Astrocyte of the spinal cord (primary cell): ENCODE results near the gene ARPIN.

ENCODE experiments used
- DNase-seq: peaks from one replicate; pipeline ENCODE4 v3.0.0; 2011; ENCODE audit warnings: low read depth, low spot score
- H3K4me3 ChIP-seq: 2 replicates; pipeline ENCODE4 v1.5.1; 2011; ENCODE audit warnings: low read depth, mild to moderate bottlenecking, low read length, moderate library complexity
- in situ Hi-C: cut with HindIII; loops from 2 replicates; pipeline ENCODE4 v1.10.0; 2017; ENCODE audit warnings: low sequenced_read_pairs
- TF ChIP-seq, protein P1 (sequence below): IDR thresholded peaks from 2 replicates; pipeline ENCODE4 v1.5.1; 2012; ENCODE audit warnings: low read depth, mild to moderate bottlenecking, low read length, inconsistent platforms

ARPIN gene

DNA sequence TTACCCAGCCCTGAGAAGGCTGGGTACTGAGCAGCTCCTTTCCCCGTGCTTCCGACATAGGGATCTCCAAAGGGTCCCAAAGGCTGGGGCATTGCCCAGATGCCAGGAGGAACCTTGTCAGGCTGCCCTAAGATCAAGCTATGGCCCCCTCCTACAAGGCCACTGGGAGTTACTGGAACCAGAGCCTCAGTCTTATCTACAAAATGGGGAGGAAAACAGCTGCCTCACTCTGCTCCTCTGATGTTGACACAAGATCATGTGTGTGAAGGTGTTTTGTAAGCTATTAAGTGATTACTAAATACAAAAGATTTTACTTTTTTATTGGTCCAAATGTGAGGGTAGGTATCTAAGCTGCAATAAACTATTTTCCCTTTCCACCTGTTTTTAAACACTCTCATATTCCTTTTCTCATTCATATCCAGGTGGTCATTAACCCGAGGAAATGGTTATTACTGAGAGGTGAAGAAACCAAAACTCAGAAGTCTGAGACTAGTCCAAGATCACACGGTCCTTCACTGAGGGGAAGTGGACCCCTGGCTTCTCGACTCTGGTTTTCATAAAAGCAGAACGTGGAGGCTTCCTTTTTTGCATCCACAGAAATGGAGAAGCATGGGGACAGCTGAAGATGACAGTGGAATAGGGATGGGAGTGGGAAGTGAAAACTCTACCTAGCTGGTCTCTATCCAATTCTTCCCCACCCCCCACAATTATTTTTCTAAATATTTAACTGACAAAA is 1.7 kb downstream of the ARPIN start:
- in situ Hi-C loops, result no loop called here
- no peak overlapping the region for H3K4me3 ChIP-seq
- DNase-seq, result no peak
- TF ChIP-seq, protein P1, sequence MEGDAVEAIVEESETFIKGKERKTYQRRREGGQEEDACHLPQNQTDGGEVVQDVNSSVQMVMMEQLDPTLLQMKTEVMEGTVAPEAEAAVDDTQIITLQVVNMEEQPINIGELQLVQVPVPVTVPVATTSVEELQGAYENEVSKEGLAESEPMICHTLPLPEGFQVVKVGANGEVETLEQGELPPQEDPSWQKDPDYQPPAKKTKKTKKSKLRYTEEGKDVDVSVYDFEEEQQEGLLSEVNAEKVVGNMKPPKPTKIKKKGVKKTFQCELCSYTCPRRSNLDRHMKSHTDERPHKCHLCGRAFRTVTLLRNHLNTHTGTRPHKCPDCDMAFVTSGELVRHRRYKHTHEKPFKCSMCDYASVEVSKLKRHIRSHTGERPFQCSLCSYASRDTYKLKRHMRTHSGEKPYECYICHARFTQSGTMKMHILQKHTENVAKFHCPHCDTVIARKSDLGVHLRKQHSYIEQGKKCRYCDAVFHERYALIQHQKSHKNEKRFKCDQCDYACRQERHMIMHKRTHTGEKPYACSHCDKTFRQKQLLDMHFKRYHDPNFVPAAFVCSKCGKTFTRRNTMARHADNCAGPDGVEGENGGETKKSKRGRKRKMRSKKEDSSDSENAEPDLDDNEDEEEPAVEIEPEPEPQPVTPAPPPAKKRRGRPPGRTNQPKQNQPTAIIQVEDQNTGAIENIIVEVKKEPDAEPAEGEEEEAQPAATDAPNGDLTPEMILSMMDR, result no peak

DNA sequence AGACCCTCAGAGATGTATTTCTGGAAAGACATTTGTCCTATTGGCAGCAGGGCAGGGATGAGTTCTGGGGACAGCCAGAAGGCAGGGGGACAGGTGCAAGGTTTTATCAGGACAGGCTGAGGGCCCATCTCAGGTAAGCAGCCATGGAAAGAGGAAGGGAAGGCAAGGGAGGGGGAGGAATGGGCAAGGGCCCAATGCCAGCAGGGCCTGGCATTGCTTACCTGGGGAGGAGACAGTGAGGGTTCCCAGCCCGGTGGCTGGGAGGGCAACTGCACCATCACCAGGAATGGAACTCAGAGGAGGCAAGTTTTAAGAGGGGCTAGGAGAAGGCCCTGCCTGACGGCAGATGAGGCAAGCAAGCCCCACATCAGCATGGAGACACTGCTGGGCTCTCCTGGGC is 3.1 kb downstream of the ARPIN start:
- H3K4me3 ChIP-seq, result no peak overlapping the region
- in situ Hi-C loops, result no loop called here
- DNase-seq, result no peak
- TF ChIP-seq, protein P1, result no peak

DNA sequence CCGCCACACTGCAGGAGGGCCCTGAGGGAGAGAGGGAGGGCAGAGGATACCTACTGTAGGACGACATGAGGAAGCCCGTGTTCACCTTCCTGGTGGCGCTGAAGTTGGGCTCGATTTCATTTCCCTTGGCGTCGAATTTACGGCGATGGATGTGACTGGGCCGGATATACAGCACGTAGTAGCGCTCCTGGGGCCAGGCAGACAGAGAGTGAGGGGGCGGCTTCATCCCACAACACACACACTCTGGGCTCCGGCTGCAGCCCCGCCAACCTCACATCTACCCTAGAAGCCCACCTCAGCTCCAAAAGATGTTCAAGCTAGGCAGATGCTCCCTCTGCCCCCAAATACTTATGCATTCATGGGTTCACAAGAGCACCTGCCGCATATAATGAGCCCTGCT is 4.5 kb downstream of the ARPIN start:
- no peak for DNase-seq
- no peak overlapping the region for H3K4me3 ChIP-seq
- in situ Hi-C loops, result no loop called here
- TF ChIP-seq, protein P1, result no peak

DNA sequence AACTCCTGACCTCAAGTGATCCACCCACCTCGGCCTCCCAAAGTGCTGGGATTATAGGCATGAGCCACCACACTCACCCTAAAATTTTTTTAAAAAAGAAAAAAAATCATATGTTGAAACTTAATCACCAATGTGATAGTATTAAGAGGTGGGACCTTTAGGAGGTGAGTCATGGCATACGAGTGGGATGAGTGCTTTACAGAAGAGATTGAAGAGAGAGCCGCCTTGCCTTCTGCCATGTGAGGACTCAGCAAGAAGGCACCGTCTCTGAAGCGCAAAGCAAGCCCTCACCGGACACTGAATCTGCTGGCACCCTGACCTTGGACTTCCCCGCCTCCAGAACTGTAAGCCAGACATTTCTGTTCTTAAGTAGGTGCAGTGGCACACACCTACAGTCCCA is 5.5 kb downstream of the ARPIN start:
- TF ChIP-seq, protein P1, result no peak
- DNase-seq, result no peak
- no peak overlapping the region for H3K4me3 ChIP-seq
- in situ Hi-C loops, result no loop called here

DNA sequence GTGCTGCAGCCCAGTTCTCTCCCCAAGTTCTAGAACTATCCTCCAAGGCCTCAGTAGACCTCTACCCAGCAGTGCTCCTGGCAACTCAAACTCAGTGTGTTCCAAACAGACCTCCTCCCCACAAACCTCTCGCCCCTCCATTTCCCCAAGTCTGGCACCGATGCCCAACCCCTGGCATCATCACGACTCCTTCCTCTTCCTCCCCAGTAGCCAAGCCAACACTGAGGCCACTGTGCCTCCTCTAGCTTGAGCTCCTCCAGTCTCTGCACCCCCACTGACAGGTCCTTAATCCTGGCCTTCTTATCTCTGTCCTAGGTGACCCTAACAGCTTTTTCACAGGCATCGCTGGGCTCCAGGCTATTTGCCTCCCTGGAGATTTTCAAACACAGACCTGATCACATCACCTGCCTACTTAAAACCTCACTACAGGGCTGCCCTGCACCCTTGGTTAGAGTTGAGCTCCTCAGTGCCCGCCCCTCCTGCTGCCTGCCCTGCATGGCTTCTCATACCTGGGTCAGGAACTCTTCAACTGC is 6.8 kb downstream of the ARPIN start:
- in situ Hi-C loops, result no loop called here
- DNase-seq, result no peak
- TF ChIP-seq, protein P1, result no peak
- no peak overlapping the region for H3K4me3 ChIP-seq

DNA sequence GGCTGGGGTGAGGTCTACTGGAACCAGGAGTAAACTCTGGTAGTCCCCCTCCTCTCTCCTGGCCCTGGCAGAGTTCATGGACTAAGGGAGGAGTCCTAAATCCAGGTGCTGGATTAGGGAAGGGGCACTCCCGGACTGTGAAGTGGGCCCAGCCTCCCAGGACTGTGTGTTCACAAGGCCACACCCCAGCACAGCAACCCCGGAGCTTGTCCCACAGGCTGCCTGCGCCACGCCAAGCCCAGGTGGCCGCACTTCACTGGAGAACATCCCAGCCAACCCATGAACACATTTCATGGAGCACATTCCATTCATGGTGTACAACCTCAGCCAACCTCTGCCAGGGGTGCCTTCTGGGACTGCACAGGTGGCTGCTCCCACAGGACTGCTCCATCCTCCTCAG is 8.2 kb downstream of the ARPIN start:
- in situ Hi-C loops, result no loop called here
- TF ChIP-seq, protein P1, result no peak
- no peak overlapping the region for H3K4me3 ChIP-seq
- no peak for DNase-seq
